CD4-positive, alpha-beta T cell treated with Interleukin-1 beta for 1 hour (primary cell): ENCODE measurements around the gene IFT172.
"Not testable (repeated sequence)": the region's sequence is repeated elsewhere in the genome, so short reads cannot be mapped to it uniquely, and the experiment has no call there.

Experiments
- DNase-seq, 2 donors: peaks; one replicate each; pipeline ENCODE4 v3.0.0-alpha.2; 2020 to 2022

Gene IFT172, protein sequence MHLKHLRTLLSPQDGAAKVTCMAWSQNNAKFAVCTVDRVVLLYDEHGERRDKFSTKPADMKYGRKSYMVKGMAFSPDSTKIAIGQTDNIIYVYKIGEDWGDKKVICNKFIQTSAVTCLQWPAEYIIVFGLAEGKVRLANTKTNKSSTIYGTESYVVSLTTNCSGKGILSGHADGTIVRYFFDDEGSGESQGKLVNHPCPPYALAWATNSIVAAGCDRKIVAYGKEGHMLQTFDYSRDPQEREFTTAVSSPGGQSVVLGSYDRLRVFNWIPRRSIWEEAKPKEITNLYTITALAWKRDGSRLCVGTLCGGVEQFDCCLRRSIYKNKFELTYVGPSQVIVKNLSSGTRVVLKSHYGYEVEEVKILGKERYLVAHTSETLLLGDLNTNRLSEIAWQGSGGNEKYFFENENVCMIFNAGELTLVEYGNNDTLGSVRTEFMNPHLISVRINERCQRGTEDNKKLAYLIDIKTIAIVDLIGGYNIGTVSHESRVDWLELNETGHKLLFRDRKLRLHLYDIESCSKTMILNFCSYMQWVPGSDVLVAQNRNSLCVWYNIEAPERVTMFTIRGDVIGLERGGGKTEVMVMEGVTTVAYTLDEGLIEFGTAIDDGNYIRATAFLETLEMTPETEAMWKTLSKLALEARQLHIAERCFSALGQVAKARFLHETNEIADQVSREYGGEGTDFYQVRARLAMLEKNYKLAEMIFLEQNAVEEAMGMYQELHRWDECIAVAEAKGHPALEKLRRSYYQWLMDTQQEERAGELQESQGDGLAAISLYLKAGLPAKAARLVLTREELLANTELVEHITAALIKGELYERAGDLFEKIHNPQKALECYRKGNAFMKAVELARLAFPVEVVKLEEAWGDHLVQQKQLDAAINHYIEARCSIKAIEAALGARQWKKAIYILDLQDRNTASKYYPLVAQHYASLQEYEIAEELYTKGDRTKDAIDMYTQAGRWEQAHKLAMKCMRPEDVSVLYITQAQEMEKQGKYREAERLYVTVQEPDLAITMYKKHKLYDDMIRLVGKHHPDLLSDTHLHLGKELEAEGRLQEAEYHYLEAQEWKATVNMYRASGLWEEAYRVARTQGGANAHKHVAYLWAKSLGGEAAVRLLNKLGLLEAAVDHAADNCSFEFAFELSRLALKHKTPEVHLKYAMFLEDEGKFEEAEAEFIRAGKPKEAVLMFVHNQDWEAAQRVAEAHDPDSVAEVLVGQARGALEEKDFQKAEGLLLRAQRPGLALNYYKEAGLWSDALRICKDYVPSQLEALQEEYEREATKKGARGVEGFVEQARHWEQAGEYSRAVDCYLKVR (N-terminal part only)

GRCh38 chr2:27489498-27490397, at the start of gene IFT172:
Gene IFT172 (minus strand): TSS chr2:27489743. CDS start chr2:27489653, 90 bp downstream.
- DNase-seq: peak; percentile 99 to 100

DNA sequence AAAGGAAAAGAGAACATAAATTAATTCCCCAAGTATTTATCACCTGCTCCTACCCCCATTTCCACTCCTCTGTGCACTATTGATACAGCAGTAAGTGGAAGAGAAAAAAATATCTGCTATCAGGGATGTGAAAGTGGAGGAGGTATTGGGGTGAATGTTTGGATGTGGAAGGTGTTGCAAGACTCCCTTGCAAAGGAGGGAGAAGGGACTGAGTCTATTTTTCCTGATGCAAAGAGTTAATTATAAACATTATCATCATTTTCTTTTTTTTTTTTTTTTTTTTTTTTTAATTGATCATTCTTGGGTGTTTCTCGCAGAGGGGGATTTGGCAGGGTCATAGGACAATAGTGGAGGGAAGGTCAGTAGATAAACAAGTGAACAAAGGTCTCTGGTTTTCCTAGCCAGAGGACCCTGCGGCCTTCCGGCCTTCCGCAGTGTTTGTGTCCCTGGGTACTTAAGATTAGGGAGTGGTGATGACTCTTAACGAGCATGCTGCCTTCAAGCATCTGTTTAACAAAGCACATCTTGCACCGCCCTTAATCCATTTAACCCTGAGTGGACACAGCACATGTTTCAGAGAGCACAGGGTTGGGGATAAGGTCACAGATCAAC, 49.4 kb upstream of the IFT172 start:
- not testable (repeated sequence) for DNase-seq

- no peak for DNase-seq
Observed at GRCh38 chr2:27537287-27537686, 47.7 kb upstream of the IFT172 start.

- DNase-seq: no peak
Observed at GRCh38 chr2:27531983-27532382, 42.4 kb upstream of the IFT172 start.

DNA sequence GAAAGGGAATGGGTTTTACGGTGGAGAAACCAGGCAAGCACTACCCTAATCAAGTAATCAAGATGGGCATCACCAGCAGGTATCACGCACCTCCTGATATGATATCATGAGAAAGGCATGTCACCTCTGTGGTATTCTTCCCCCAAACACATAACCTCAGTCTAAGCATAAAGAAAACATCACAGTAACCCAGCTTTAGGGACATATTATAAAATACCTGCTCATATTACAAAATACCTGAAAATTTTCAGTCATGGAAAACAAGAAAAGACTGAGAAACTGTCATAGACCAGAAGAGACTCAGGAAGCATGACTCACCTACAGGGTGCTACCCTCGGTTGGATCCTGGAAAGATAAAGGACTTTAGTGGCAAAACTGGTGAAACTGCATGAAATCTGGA, 37.6 kb upstream of the IFT172 start:
- DNase-seq: no peak

DNA sequence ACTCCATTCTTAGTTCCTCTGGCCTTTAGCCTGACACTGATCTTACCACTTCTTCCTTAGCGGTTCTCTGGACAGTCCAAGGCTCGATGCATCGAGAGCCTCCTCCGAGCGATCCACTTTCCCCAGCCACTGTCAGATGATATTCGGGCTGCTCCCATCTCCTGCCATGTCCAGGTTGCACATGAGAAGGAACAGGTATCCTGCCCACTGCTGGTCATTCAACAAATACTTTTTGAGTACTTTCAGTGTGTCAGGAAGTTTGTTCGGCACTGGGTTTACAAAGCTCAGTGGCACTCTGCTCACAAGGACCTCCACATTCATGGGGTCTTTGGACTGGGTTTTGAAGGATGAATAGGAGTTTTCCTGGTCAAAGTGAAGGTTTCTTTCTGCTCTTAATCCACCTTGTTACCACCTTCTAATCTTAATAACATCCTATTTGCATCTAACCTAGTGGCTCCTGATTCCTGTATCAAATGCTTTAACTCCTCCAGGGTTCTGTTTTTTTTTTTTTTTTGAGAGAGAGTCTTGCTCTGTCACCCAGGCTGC, 32.9 kb upstream of the IFT172 start:
- no peak for DNase-seq

DNA sequence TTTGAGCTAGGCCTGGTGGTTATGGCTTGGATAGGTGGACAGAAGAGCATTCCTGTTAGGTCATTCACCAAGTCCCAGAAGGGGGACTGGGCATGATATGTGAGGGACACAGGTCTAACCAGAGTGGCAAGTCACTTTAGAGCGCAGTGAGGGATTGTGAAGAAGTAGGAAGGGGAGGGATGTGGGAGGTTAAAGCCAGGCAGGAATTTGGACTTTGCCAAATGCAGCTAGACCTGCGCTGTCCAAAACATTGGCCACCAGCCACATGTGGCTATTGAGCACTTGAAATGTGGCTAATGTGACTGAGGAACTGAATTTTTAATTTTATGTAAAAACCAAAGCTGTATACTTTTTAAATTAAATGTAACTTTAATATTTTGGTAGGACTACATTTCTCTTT, 30.8 kb upstream of the IFT172 start:
- no peak for DNase-seq

GRCh38 chr2:27518782-27519113, 29.2 kb upstream of the IFT172 start:
- no peak for DNase-seq

DNA sequence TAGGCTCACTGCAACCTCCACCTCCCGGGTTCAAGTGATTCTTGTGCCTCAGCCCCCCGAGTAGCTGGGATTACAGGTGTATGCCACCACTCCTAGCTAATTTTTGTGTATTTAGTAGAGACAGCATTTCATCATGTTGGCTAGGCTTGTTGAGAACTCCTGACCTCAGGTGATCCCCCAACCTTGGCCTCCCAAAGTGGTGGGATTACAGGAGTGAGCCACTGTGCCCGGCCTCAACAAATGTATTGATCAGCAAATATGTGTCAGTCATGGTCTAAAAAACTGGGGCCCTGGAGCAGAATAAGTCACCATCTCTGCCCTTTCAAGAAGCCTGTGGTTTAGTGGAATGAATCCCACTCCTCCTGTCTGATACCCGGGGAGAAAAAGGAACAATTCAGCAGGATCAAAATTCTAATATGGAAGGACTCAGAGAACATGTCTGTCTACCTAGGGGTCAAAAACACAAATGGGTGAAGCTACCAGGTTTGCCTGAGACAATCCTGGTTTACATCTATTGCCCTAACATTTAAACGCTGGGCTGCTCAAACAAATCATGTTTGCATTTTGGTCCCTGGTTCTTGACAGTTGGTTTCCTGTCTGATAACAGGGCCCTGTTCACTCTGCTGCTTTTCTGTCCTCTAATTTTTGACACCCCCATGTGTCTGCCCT, 28.7 kb upstream of the IFT172 start:
- no peak for DNase-seq

DNA sequence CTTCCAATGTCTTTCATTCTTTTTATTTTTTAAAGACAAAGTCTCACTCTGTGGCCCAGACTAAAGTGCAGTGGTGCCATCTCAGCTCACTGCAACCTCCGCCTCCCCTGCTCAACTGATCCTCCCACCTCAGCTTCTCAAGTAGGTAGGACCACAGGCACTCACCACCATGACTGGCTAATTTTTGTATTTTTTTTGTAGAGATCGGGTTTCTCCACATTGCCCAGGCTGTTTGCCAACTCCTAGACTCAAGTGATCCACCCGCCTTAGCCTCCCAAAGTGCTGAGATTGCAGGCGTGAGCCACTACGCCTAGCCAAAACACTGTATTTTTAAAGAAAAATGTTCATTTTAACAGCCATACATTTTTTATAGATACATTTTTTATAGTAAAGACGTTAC, 19.8 kb upstream of the IFT172 start:
- DNase-seq: no peak

- no peak for DNase-seq
Observed at GRCh38 chr2:27507293-27507692, 17.8 kb upstream of the IFT172 start.

- DNase-seq: no peak
Observed at GRCh38 chr2:27506587-27506986, 17.0 kb upstream of the IFT172 start.

GRCh38 chr2:27502142-27502541, 12.6 kb upstream of the IFT172 start:
- no peak for DNase-seq

GRCh38 chr2:27501042-27501441, 11.5 kb upstream of the IFT172 start:
- no peak for DNase-seq

DNA sequence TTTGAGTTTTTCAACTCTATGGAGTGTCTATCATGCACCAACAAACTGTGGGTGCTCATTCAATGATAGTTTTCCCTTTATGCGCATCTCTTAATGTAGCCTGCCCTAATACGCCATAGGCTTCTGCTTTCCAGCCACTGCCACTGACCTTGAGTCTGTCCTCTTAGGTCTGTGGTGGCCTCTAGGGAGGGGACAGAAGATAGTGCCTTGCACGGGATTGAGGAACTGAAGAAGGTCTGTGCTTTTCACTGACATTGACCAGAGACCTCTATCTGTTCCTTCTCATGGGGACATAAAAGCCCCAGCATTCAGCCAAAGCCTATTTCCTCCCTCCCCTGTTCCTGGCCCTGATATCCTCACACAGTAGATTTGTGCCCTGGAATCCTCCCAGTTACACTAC, 9.4 kb upstream of the IFT172 start:
- no peak for DNase-seq

GRCh38 chr2:27497288-27497627, 7.7 kb upstream of the IFT172 start:
- DNase-seq: no peak

GRCh38 chr2:27496357-27497287, 7.1 kb upstream of the IFT172 start, which contains the start of gene GCKR:
Gene GCKR (plus strand): TSS chr2:27496839. CDS start chr2:27496905, 66 bp downstream.
- DNase-seq: peak in 1 of 2 donors; percentile 38

DNA sequence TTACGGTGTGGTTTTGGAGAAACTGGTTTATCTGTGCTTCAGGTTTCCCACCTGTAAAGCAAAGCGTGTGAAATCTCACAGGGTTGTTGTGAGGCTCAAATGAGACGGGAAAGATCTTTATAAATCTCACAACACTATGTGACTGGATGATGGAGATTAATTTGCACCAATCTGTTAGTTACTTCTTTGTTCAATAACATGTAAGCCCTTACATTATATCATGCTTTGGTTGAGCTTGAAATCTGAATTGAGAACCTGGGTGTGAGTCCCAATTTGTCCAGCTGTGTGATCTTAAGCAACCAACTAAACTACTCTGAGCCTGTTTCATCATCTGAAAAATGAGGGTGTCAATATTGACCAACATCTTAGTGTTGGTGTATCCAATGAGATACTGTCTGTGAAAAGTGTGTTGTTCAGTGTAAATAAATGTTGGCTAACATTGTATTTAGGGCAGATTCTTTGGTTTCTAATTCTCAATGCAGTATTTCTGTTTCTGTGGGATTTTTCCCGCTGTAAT, 6.4 kb upstream of the IFT172 start:
- DNase-seq: no peak

DNA sequence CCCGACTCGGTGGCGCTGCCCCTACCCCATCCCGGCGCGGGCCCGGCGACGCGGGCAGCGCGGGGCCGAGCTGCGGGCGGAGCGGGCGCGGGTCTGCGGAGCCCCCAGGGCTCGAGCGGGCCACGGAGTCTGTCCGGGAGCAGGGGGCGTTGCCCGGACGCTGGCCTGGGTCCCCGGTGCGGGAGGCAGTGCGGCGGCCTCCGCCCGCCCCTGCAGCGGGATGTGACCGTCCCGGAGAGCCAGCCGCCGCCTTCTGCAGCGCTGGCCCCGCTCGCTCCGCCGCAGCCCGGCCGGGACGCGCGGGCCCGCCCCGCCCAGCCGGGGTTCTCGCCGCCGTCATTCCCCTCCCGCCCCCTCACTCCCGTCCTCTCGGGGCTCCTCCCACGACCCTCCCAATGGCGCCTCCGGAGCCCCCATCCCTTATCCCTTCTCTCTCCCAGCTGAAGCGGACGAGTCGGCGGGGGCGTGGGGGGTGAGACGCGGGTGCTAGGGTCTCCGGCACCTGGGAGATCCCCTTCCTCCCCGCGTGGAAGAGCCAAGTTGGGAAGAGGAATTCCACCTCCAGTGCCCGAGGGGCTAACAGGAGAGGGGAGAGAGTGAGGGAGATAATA, 5.5 kb upstream of the IFT172 start, which contains the start of gene FNDC4:
FNDC4 (minus strand) TSS at position 257 of the 611 bp plus-strand sequence. CDS start 521 bp downstream, outside the sequence.
- DNase-seq: no peak
